ENCODE measurements around the gene SSC5D. TPM values are rescaled to one million over a fixed set of nuclear protein-coding genes. Genes with fewer than 3 reads are reported as not detected.
A peak's percentile ranks its signal among the peaks of the same experiment; 100 is the strongest.

The SSC5D gene
- polyA plus RNA-seq, 1 of the 3 experiments (the other 2 are of a cell fraction): 4.9 TPM

GRCh38 chr19:55453511-55454260, 34.5 kb upstream of the SSC5D start:
- Histone ChIP-seq H3K9me3 (no peaks in the 10 kb centered on the region), H3K79me2 (ENCODE audit: insufficient read depth) (peaks cover under 1% of the 10 kb centered on the region; the same call in 1 of the 2 replicates), H3K36me3 (replicated peaks in 1 of 2; ENCODE audit: control insufficient read depth in 1 of 2, insufficient read depth in 2 of 2, low read length in 1 of 2) (no peaks in the 10 kb centered on the region), H2AFZ (ENCODE audit: low read depth) (no peak overlapping the region), H3K27me3 (ENCODE audit: insufficient read depth) (peaks cover 11% of the 10 kb centered on the region), H3K9me2 (no peaks in the 10 kb centered on the region), H3K4me2 (no peak overlapping the region), H3K4me3 (ENCODE audit: low read depth in 2 of 2, low read length in 1 of 2) (no peak overlapping the region), H3K9ac (no peak overlapping the region), H3F3A (replicated peaks; ENCODE audit: insufficient read depth) (peaks cover 13% of the 10 kb centered on the region), H3K27ac (ENCODE audit: low read depth in 2 of 2, low read length in 1 of 2) (no peak overlapping the region), H3K4me1 (ENCODE audit: control insufficient read depth in 1 of 2, insufficient read depth in 2 of 2, low read depth in 1 of 2, low read length in 1 of 2) (peaks cover 0 to 13% of the 10 kb centered on the region in 2 experiments; a peak in 2 of 4 replicates), H4K20me1 (ENCODE audit: insufficient read depth) (peaks cover 15% of the 10 kb centered on the region)
- WGBS (ENCODE audit: low lambda C conversion rate): 91% methylated on average over 12 of the region's 12 CpGs
- no peak for TF ChIP-seq NRF1 (IDR thresholded peaks at IDR 0.05; ENCODE audit: low read depth, low read length)
- no peak for DNase-seq
- CTCF ChIA-PET: interaction anchor here (0.7 to 4.0 kb wide), 11 partner anchors 9 to 354 kb away, joined by 3 to 26 read pairs (median 5); no protein-coding TSS in a partner anchor
- POLR2A ChIA-PET: no interaction called here

GRCh38 chr19:55454787-55455243, 33.4 kb upstream of the SSC5D start:
- H2AFZ ChIP-seq (ENCODE audit: low read depth): no peak overlapping the region
- peaks cover 5 to 19% of the 10 kb centered on the region in 2 experiments; a peak in 2 of 4 replicates for H3K4me1 ChIP-seq (ENCODE audit: control insufficient read depth in 1 of 2, insufficient read depth in 2 of 2, low read depth in 1 of 2, low read length in 1 of 2)
- H3K4me3 ChIP-seq (ENCODE audit: low read depth in 2 of 2, low read length in 1 of 2): peak overlapping the region in 1 of 2 experiments; percentile 29; a peak in 1 of 4 replicates
- TF ChIP-seq PBX3 (IDR thresholded peaks at IDR 0.05): no peak
- no peak for TF ChIP-seq TCF12 (IDR thresholded peaks at IDR 0.05)
- TF ChIP-seq CTCF (IDR thresholded peaks at IDR 0.05): peak; percentile 77
- TF ChIP-seq EP300 (IDR thresholded peaks at IDR 0.05; ENCODE audit: borderline replicate concordance in 1 of 2, low read depth in 1 of 2, low read length in 1 of 2): no peak
- no peak for TF ChIP-seq YY1 (IDR thresholded peaks at IDR 0.05; ENCODE audit: low read depth)
- no peak for TF ChIP-seq ELF1 (IDR thresholded peaks at IDR 0.05)
- peak; percentile 63 for TF ChIP-seq RAD21 (IDR thresholded peaks at IDR 0.05; ENCODE audit: low read length)
- no peak for TF ChIP-seq USF2 (IDR thresholded peaks at IDR 0.05; ENCODE audit: borderline replicate concordance, low read depth, low read length)
- no peak for TF ChIP-seq TAF1 (IDR thresholded peaks at IDR 0.05; ENCODE audit: borderline replicate concordance, low read depth, low read length)
- TF ChIP-seq SMC3 (IDR thresholded peaks at IDR 0.05; ENCODE audit: low read depth, low read length): peak; percentile 46
- no peak for TF ChIP-seq TEAD4 (IDR thresholded peaks at IDR 0.05; ENCODE audit: borderline replicate concordance, insufficient read depth)
- TF ChIP-seq JUND (IDR thresholded peaks at IDR 0.05): no peak
- no peak for TF ChIP-seq IRF3 (IDR thresholded peaks at IDR 0.05; ENCODE audit: low read depth, low read length)
- no peak for TF ChIP-seq GATA2 (CRISPR knock-in tag; IDR thresholded peaks at IDR 0.05)
- TF ChIP-seq FOXJ3 (CRISPR knock-in tag; IDR thresholded peaks at IDR 0.05): no peak
- H3K27me3 ChIP-seq (ENCODE audit: insufficient read depth): peaks cover 11% of the 10 kb centered on the region
- H3K9me2 ChIP-seq: no peaks in the 10 kb centered on the region
- H3K9me3 ChIP-seq: no peaks in the 10 kb centered on the region
- H3K4me2 ChIP-seq: no peak overlapping the region
- no peaks in the 10 kb centered on the region for H3K36me3 ChIP-seq (replicated peaks in 1 of 2; ENCODE audit: control insufficient read depth in 1 of 2, insufficient read depth in 2 of 2, low read length in 1 of 2)
- peaks cover 15% of the 10 kb centered on the region for H4K20me1 ChIP-seq (ENCODE audit: insufficient read depth)
- WGBS (ENCODE audit: low lambda C conversion rate): 45% methylated on average over 9 of the region's 14 CpGs
- peaks cover 12% of the 10 kb centered on the region; the same call in 1 of the 2 replicates for H3K79me2 ChIP-seq (ENCODE audit: insufficient read depth)
- CTCF ChIA-PET: interaction anchor here (1.0 to 4.0 kb wide), 4 partner anchors 13 to 313 kb away, joined by 3 to 26 read pairs (median 6); no protein-coding TSS in a partner anchor
- H3K27ac ChIP-seq (ENCODE audit: low read depth in 2 of 2, low read length in 1 of 2): no peak overlapping the region
- POLR2A ChIA-PET: no interaction called here
- peaks cover 16% of the 10 kb centered on the region for H3F3A ChIP-seq (replicated peaks; ENCODE audit: insufficient read depth)
- peak; percentile 73 for DNase-seq
- H3K9ac ChIP-seq: no peak overlapping the region
